GM12892 (cell line): ENCODE data around the gene APBA2.

Source experiments
- POLR2A ChIP-seq: IDR thresholded peaks from 2 replicates; pipeline ENCODE4 v1.6.1; 2011; ENCODE audit warnings: low read depth, low read length, control low read depth
- POLR2AphosphoS5 ChIP-seq: IDR thresholded peaks from 2 replicates; pipeline ENCODE4 v1.6.1; 2011; ENCODE audit warnings: low read depth, low read length, control low read depth
- TAF1 ChIP-seq: IDR thresholded peaks from 2 replicates; pipeline ENCODE4 v1.6.1; 2011; ENCODE audit warnings: low read depth, mild to moderate bottlenecking, control low read depth, low read length, borderline replicate concordance

- TF ChIP-seq POLR2A: no peak
- TF ChIP-seq TAF1: no peak
- TF ChIP-seq POLR2AphosphoS5: no peak
Measured at GRCh38 chr15:29058903-29059539, 173.2 kb downstream of the APBA2 start.
